ENCODE results near the gene AVP.

The AVP gene

GRCh38 chr20:3045816-3046676 lies 38.5 kb downstream of the AVP start, which contains the start of gene MRPS26:
MRPS26 (plus strand) TSS chr20:3046052; CDS start chr20:3046069, 17 bp downstream.
- Histone ChIP-seq H3K4me1 (ENCODE audit: control insufficient read depth in 1 of 2, insufficient read depth in 1 of 2, low read depth in 1 of 2, low read length in 1 of 2) (peaks cover 18 to 20% of the 10 kb centered on the region in 2 experiments), H3K9me3 (no peaks in the 10 kb centered on the region), H3K4me3 (ENCODE audit: low read depth in 1 of 2, low read length in 1 of 2) (peak within 1 kb of the TSS; percentile 73 to 93), H3K36me3 (peaks cover 15% of the 10 kb centered on the region), H3K27me3 (no peaks in the 10 kb centered on the region), H3K27ac (peak within 1 kb of the TSS; percentile 87)
- TF ChIP-seq CTCF (IDR thresholded peaks at IDR 0.05): no peak

GRCh38 chr20:3045042-3045815 lies 39.3 kb downstream of the AVP start:
- H3K4me3 ChIP-seq (ENCODE audit: low read depth in 1 of 2, low read length in 1 of 2): peak overlapping the region; percentile 73 to 93
- peak overlapping the region; percentile 87 for H3K27ac ChIP-seq
- no peaks in the 10 kb centered on the region for H3K27me3 ChIP-seq
- TF ChIP-seq CTCF (IDR thresholded peaks at IDR 0.05): no peak
- peaks cover 18 to 20% of the 10 kb centered on the region in 2 experiments for H3K4me1 ChIP-seq (ENCODE audit: control insufficient read depth in 1 of 2, insufficient read depth in 1 of 2, low read depth in 1 of 2, low read length in 1 of 2)
- peaks cover 18% of the 10 kb centered on the region for H3K36me3 ChIP-seq
- H3K9me3 ChIP-seq: no peaks in the 10 kb centered on the region

- Histone ChIP-seq H3K27me3 (no peaks in the 10 kb centered on the region), H3K4me1 (ENCODE audit: control insufficient read depth in 1 of 2, insufficient read depth in 1 of 2, low read depth in 1 of 2, low read length in 1 of 2) (peaks cover 18 to 20% of the 10 kb centered on the region in 2 experiments), H3K36me3 (peaks cover 18% of the 10 kb centered on the region), H3K4me3 (ENCODE audit: low read depth in 1 of 2, low read length in 1 of 2) (no peak overlapping the region), H3K27ac (peak overlapping the region; percentile 87), H3K9me3 (no peaks in the 10 kb centered on the region)
- TF ChIP-seq CTCF (IDR thresholded peaks at IDR 0.05): no peak
Measured at GRCh38 chr20:3044336-3044965, 40.1 kb downstream of the AVP start.

GRCh38 chr20:3043322-3043721 lies 41.2 kb downstream of the AVP start, which contains the start of gene GNRH2:
GNRH2 (plus strand) TSS chr20:3043622; CDS start chr20:3044415, 793 bp downstream.
- Histone ChIP-seq H3K36me3 (peaks cover 26% of the 10 kb centered on the region), H3K9me3 (no peaks in the 10 kb centered on the region), H3K27me3 (no peaks in the 10 kb centered on the region), H3K27ac (no peak within 1 kb of the TSS), H3K4me1 (ENCODE audit: control insufficient read depth in 1 of 2, insufficient read depth in 1 of 2, low read depth in 1 of 2, low read length in 1 of 2) (peaks cover 18 to 20% of the 10 kb centered on the region in 2 experiments), H3K4me3 (ENCODE audit: low read depth in 1 of 2, low read length in 1 of 2) (no peak within 1 kb of the TSS)
- TF ChIP-seq CTCF (IDR thresholded peaks at IDR 0.05): no peak

DNA sequence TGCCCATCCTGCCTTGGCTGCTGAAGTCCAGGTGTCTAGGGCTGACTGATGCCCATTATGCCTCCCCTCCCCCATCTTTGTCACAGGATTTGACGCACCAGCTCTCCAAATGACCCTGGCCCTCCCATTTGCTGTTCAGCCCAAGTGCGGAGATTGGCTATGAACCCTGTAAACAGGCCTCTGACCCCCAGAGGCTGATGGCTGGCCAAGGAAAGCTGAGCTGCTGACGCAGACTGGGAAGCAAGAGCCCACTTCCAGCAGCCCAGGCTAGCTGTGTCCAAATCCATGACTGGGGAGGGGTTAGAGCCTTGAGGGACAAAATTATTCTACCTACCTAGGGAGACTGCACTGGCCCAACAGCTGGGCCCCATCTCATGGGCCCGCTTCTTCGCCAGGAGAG lies 41.9 kb downstream of the AVP start:
- no peak overlapping the region for H3K27ac ChIP-seq
- H3K4me3 ChIP-seq (ENCODE audit: low read depth in 1 of 2, low read length in 1 of 2): no peak overlapping the region
- peaks cover 33% of the 10 kb centered on the region for H3K36me3 ChIP-seq
- no peaks in the 10 kb centered on the region for H3K27me3 ChIP-seq
- H3K9me3 ChIP-seq: no peaks in the 10 kb centered on the region
- H3K4me1 ChIP-seq (ENCODE audit: control insufficient read depth in 1 of 2, insufficient read depth in 1 of 2, low read depth in 1 of 2, low read length in 1 of 2): peaks cover 18 to 20% of the 10 kb centered on the region in 2 experiments
- TF ChIP-seq CTCF (IDR thresholded peaks at IDR 0.05): no peak
